ENCODE results near the gene COL23A1.
A peak's percentile ranks its signal among the peaks of the same experiment; 100 is the strongest.
"Not testable (repeated sequence)": the region's sequence is repeated elsewhere in the genome, so short reads cannot be mapped to it uniquely, and the experiment has no call there.

The COL23A1 gene

DNA sequence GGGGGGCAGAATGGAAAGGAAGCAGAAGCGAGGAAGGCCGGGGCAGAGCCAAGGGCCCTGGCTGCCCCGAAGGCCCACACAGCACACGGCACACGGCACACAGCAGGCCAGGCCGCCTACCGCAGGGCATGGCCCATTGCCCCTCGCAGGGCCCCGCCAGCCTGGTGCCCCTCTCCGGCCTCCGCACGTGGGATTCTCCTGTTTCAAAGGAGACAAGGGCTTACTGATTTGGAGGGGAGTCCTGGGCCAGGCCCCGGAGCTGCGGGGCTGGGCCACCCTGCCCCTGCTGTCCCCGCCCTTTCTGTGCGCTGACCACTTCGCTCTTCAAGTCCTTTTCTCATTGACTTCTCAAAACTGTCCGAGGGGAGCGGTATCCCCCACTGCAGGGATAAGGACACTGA is 349.9 kb downstream of the COL23A1 start:
- Mint-ChIP-seq H3K9me3 (no peaks in the 10 kb centered on the region), H3K27me3 (ENCODE audit: low read depth) (no peaks in the 10 kb centered on the region), H3K27ac (no peak overlapping the region), H3K36me3 (ENCODE audit: low read depth) (no peaks in the 10 kb centered on the region), H3K4me3 (no peak overlapping the region), H3K4me1 (peaks cover 11% of the 10 kb centered on the region)
- TF ChIP-seq, protein P1, sequence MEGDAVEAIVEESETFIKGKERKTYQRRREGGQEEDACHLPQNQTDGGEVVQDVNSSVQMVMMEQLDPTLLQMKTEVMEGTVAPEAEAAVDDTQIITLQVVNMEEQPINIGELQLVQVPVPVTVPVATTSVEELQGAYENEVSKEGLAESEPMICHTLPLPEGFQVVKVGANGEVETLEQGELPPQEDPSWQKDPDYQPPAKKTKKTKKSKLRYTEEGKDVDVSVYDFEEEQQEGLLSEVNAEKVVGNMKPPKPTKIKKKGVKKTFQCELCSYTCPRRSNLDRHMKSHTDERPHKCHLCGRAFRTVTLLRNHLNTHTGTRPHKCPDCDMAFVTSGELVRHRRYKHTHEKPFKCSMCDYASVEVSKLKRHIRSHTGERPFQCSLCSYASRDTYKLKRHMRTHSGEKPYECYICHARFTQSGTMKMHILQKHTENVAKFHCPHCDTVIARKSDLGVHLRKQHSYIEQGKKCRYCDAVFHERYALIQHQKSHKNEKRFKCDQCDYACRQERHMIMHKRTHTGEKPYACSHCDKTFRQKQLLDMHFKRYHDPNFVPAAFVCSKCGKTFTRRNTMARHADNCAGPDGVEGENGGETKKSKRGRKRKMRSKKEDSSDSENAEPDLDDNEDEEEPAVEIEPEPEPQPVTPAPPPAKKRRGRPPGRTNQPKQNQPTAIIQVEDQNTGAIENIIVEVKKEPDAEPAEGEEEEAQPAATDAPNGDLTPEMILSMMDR (IDR thresholded peaks at IDR 0.05; ENCODE audit: unreplicated experiment in 3 of 3), result no peak

DNA sequence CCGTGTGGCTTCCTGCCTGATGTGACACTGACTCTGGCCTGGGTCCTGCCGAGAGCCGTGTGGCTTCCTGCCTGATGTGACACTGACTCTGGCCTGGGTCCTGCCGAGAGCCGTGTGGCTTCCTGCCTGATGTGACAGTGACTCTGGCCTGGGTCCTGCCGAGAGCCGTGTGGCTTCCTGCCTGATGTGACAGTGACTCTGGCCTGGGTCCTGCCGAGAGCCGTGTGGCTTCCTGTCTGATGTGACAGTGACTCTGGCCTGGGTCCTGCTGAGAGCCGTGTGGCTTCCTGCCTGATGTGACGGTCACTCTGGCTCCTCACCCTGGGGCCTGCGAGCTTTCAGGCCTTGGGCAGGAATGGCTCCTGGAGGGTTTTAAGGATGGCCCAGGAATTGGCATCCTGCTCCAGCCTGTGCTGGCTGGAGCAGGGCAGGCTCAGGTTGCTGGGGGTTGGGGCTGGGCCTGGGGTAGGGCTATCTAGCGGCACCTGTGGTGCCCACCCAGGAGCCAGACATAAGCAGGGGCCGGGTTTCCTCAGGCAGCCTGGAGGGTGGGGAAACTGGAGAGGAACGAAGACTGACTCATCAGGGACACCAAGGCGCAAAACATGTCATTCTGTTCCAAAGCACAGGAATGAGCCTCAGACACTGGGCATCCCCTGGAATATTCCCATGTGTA is 350.4 kb downstream of the COL23A1 start:
- peaks cover 16% of the 10 kb centered on the region for H3K4me1 Mint-ChIP-seq

DNA sequence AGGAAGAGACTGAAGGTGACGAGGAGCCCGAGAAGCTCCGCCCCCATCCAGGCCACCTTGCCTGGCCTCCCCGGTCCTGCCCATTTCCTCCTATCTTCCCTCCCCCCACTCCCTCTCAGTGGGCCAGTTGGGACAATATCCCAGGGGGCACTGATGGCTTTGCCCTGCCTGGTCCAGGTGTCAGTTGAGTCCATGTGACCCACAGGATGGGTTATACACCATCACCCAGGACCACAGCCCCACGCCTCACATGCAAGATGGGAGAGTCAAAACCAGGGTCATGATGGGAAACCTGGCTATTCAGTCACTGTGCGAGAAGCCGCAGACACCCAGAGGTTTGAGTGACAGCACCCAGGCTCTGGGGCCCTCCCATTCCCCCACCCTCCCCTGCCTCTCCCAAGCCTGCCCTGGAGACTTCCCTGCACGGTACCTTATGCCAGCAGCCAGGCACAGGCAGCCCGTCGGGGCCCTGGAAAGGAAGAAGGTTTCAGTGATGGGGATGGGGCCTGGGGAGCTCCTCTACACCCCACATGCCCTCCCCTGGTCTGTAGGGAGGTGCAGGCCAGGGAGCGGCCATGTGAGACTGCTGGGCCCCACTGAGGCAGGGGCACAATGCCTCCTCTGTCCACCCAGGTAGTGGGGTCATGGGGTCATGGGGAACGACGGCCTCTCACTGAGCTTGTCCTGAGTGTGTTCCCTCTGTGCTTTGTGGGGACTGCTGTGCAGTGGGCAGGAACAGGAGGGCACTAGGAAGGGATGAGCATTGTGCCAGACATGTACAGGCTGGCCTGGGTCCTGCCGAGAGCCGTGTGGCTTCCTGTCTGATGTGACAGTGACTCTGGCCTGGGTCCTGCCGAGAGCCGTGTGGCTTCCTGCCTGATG is 351.2 kb downstream of the COL23A1 start:
- H3K9me3 Mint-ChIP-seq, result no peaks in the 10 kb centered on the region
- no peaks in the 10 kb centered on the region for H3K36me3 Mint-ChIP-seq (ENCODE audit: low read depth)
- TF ChIP-seq, protein P1 (IDR thresholded peaks at IDR 0.05; ENCODE audit: unreplicated experiment in 3 of 3), result no peak
- H3K27me3 Mint-ChIP-seq (ENCODE audit: low read depth), result no peaks in the 10 kb centered on the region
- H3K4me1 Mint-ChIP-seq, result peaks cover 17% of the 10 kb centered on the region
- H3K27ac Mint-ChIP-seq, result no peak overlapping the region
- no peak overlapping the region for H3K4me3 Mint-ChIP-seq

More for the DNA sequence above, 350.4 kb downstream of the COL23A1 start:
- not testable (repeated sequence) for H3K27ac Mint-ChIP-seq; H3K27me3 Mint-ChIP-seq (ENCODE audit: low read depth); H3K9me3 Mint-ChIP-seq; H3K36me3 Mint-ChIP-seq (ENCODE audit: low read depth); H3K4me3 Mint-ChIP-seq

DNA sequence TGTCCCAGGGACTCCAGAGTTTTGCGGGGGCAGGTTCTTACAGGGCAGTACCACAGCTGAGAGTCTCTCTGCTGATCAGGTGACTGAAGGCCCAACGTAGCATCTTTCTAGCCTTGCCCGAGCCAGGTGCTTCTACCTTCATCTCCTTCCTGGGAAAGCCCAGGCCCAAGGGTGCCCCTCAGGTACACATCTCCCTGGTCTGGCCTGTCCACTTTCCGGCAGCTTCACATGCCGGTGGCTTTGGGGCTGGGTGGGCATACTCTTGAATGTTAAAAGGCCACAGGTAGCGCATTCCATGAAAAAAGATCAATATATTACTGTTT is 351.9 kb downstream of the COL23A1 start:
- Mint-ChIP-seq H3K27me3 (ENCODE audit: low read depth) (no peaks in the 10 kb centered on the region), H3K4me1 (peaks cover 21% of the 10 kb centered on the region), H3K36me3 (ENCODE audit: low read depth) (no peaks in the 10 kb centered on the region), H3K27ac (no peak overlapping the region), H3K4me3 (no peak overlapping the region), H3K9me3 (no peaks in the 10 kb centered on the region)
- TF ChIP-seq, protein P1 (IDR thresholded peaks at IDR 0.05; ENCODE audit: unreplicated experiment in 3 of 3), result no peak

DNA sequence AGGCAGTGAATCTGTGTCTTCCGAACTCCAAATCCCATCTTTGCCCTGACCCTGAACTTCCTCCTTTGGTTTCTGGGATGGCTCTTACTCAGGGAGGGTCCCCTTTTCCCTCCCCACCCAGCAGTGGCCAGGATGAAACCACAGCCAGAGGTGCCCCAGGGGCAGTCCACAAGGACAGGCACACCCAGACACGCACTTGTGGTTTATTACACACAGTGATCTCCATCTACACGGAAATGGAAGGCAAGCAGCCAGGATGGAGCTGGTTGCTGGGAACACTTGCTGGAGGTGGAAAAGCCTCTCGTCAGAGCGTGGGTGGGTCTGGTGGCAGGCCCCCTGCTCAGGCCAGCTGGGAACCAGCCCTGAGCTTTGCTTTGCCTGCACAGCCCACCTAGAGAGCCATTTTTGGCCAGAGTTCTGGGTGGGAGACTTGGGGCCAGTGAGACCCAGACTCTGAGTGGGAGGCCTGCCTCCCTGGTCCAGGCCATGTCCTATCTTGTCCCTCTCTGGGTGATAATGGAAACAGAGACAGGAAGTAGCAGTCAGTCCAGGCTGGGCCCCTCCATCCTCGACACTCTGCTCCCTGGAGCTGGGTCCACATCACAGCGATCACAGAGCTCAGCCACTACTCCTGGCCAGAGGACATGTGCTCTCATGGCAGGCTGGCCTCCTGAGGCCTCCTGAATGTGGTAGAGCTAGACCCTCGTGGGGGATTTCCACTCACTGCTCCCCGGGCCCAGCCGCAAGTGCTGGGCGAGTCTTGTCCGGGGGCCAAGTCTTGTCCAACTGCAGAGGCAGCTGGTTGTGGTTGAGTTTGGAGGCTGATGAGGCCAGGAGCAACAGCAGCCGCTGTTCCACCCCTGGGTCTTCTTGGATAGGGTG is 352.5 kb downstream of the COL23A1 start:
- Mint-ChIP-seq H3K27me3 (ENCODE audit: low read depth) (no peaks in the 10 kb centered on the region), H3K9me3 (no peaks in the 10 kb centered on the region), H3K27ac (peak overlapping the region in 1 of 3 experiments; percentile 32), H3K4me1 (peaks cover 22% of the 10 kb centered on the region), H3K36me3 (ENCODE audit: low read depth) (no peaks in the 10 kb centered on the region), H3K4me3 (no peak overlapping the region)
- TF ChIP-seq, protein P1 (IDR thresholded peaks at IDR 0.05; ENCODE audit: unreplicated experiment in 3 of 3), result no peak

DNA sequence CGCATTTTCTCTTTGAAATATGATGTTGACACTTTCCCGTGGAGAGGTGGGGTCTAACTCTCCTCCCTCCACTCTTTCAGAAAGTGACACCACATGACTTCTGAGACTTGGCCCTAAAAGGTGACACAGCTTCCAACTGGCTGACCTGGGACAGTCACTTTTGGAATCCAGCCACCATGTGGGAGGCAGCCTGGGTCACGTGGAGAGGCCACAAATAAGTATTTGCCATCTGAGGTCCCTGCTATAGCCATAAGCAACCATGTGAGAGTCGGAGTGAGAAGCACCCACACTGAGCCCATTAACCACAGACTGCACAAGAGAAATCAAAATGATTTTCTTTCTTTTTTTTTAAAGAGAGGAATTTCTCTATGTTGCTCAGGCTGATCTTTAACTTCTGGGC is 353.5 kb downstream of the COL23A1 start:
- peak overlapping the region in 1 of 3 experiments; percentile 34 for H3K4me3 Mint-ChIP-seq
- TF ChIP-seq, protein P1 (IDR thresholded peaks at IDR 0.05; ENCODE audit: unreplicated experiment in 3 of 3), result no peak
- H3K27ac Mint-ChIP-seq, result peak overlapping the region; percentile 32 to 42 (median 33)
- H3K4me1 Mint-ChIP-seq, result peaks cover 24% of the 10 kb centered on the region
- no peaks in the 10 kb centered on the region for H3K9me3 Mint-ChIP-seq
- no peaks in the 10 kb centered on the region for H3K27me3 Mint-ChIP-seq (ENCODE audit: low read depth)
- no peaks in the 10 kb centered on the region for H3K36me3 Mint-ChIP-seq (ENCODE audit: low read depth)

Data from nephron (organoid).